LNCAP (cell line): ENCODE measurements around the gene POP4.
A peak's percentile ranks its signal among the peaks of the same experiment; 100 is the strongest.

ENCODE experiments used
- TF ChIP-seq, protein P1 (sequence below): fragments of 450-650 bp; IDR thresholded peaks from 2 replicates; pipeline ENCODE4 v1.5.1; 2017; ENCODE audit warnings: mild to moderate bottlenecking

POP4 gene

DNA sequence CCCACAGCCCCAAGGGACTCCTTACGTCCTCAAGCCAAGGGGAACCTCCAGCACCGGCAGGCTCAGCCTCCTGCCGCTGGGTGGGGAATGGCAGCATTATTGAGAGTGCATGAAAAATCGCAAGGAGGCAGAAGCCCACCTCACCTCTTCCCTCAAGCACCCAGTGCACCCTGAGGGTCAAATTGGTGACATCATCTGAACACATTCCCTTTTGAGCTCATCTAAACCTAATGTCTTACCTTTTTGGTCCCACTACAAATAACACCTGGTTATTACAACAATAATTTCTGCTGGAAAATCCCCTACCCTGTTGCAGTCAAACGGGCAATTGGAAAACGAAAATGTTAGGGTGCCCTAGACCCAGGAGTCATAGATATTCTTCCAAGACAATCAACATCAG lies 12.2 kb upstream of the POP4 start:
- TF ChIP-seq, protein P1, sequence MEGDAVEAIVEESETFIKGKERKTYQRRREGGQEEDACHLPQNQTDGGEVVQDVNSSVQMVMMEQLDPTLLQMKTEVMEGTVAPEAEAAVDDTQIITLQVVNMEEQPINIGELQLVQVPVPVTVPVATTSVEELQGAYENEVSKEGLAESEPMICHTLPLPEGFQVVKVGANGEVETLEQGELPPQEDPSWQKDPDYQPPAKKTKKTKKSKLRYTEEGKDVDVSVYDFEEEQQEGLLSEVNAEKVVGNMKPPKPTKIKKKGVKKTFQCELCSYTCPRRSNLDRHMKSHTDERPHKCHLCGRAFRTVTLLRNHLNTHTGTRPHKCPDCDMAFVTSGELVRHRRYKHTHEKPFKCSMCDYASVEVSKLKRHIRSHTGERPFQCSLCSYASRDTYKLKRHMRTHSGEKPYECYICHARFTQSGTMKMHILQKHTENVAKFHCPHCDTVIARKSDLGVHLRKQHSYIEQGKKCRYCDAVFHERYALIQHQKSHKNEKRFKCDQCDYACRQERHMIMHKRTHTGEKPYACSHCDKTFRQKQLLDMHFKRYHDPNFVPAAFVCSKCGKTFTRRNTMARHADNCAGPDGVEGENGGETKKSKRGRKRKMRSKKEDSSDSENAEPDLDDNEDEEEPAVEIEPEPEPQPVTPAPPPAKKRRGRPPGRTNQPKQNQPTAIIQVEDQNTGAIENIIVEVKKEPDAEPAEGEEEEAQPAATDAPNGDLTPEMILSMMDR: no peak

DNA sequence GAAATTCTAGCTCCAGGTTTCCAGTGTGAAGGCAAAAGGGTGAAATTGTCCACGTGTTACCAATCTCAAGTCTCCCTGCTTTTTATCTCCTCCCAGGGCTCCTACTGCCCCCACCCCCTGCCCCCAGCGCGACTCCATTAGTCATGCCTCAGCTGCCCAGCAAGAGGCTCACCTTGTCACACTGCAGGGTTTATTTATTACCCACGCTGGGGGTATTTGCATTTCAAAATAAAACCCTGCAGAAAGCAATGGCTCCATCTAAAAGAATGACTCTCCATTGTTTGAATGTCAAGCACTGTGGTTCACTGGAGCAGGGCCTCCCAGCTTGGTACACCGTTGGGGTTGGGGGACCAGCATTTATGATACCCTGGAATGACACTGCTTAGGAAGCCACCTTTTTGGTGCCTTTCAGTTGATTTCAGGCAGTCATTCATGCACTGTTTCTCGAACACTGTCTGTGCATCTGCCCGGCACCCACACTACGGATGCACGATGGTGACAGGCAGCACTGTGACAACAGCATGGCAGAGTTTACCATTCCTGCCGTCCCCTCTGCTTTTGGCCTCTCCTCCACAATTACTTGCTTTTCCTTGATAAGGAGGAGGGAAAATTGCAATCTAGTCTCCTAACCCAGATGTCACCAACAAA lies 9.9 kb upstream of the POP4 start:
- TF ChIP-seq, protein P1: no peak

DNA sequence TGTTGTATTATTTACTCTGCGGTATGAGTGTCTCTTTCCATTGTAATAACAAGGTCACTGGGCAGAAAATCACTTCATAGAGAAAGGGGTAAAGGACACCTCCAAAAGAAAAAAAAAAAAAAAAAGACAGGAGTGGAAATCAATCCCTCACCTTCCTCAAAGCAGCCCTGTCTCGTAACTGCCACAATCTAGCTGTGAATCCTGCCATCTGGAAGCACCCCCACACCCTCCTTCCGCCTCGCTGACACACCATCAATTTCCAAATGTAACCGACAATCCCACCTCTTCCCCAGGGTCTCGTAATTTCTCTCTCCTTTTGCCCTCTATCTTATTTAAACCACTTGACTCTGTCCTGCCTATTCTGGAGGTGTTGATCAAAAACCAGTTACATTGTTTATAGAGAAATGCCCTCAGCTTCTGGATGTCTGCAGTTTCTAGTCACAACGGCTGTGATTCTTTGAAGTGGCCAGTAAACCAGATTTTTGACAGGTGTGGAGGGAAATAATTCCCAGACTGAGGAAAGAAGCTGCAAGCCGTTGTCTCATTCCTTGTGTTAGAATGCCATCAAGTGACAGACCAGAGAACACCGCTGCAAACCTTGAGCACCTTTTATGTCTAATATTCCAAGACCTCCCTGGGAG lies 9.1 kb upstream of the POP4 start:
- TF ChIP-seq, protein P1: peak; percentile 43

DNA sequence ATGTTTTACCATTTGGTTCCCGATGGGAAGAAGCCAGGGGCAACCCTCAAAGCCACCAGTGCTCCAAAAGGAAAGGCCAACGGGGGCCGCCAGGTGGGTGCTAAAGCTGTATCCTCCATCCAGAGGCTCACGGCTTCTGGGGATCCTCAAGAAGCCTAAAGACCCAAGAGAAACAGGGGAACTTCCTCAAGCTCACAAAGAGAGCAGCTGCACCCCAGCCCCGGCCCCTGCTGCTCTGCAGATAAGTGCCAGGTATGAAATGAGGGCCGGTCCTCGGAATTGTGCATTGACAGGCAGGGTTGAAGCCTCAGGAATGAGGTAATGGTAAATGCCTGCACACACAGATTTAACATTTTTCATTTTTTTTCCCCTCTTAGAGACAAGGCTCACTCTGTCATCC lies 8.0 kb upstream of the POP4 start:
- TF ChIP-seq, protein P1: no peak

DNA sequence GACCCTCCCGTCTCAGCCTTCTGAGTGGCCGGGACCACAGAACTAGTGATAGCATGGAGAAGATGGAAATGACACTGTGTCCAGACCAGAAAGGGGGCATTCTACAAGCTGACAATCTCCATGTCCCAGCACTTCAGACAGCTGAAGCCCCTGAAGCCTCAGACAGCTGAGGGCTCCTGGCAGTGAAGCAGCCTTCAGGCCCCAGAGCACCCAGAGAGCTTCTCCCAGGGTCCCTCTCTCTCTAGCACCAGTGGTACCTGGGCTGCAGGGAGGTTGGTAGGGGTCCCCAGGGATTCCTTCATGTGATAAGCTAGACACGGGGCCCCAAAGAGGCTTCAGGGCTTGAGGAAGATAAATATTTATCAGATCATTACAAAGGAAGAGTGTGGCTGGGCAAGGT lies 7.6 kb upstream of the POP4 start:
- TF ChIP-seq, protein P1: no peak

DNA sequence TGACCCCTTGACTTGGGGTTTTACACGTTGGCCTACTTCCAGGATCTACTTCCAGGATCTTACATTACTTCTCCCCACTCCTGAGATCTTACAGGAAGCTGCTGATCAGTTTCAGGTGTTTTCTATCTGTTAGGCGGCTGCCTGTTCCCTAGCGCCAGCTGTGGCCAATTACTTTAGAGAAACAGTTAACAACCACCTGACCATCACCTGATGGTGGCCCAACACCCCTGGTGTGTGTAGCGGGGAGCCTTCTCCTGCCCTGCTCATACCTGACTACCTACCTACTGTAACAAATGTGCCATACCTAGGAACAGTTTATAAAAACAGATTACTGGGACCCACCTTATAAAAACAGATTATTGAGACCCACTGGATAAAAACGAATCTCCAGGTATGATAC lies 2.8 kb upstream of the POP4 start:
- TF ChIP-seq, protein P1: no peak

DNA sequence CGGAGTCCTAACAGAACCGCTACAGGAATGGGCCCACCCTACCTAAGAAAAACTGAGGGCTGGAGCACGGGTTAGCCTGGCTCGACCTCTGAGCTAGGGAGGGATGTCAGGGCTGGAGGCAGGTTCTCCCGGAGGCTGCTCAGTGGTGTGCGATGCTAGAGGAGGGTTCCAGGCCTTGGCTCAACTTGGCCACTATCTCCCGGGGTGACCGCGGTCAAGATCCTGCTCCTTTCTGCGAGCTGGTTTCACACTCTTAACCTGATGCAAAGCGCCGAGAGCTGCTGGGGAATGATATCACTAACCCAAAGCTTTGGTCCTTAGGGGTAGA lies 301 bp downstream of the POP4 start:
- TF ChIP-seq, protein P1: no peak

DNA sequence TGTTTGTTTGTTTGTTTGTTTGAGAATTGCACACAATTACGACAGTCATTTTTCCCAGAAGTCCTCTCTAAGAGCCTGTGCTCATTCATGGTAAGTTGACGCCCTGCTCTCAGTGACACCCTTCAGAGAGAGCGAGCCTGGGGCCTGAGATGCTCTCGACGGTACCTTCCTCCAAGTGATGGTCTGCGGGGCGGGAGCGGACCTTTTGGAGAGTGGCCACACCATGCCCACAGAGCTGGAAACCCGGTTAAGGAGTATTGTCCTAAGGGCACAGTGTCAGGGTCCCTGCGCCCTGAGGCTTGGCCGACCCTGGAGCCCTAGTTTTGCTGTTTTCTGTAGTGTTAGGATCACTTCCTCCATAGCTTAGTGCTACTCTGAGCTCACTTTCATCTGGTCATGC lies 3.6 kb downstream of the POP4 start:
- TF ChIP-seq, protein P1: no peak
